Liver (tissue), 3 donors: ENCODE results near the gene RASGRP4.

ENCODE experiments used
- ATF3 ChIP-seq: IDR thresholded peaks from 2 replicates; pipeline ENCODE4 v1.6.1; 2016; ENCODE audit warnings: antibody characterized with exemption
- CTCF ChIP-seq: fragments of 150-350 bp; IDR thresholded peaks from 2 replicates; pipeline ENCODE4 v1.5.1; 2017; ENCODE audit warnings: improper control_type of control experiment, low read depth, low read length; ENCODE audit not compliant: missing input control
- EGR1 ChIP-seq, 2 donors: IDR thresholded peaks; 2 replicates each; pipeline ENCODE4 v1.6.1; 2016 to 2018; ENCODE audit warnings: antibody characterized with exemption in 2 of 2, low read depth in 2 of 2
- FOXA1 ChIP-seq: IDR thresholded peaks from 2 replicates; pipeline ENCODE4 v1.6.1; 2016; ENCODE audit warnings: antibody characterized with exemption
- JUND ChIP-seq, 2 donors: IDR thresholded peaks; 2 replicates each; pipeline ENCODE4 v1.6.1; 2016; ENCODE audit warnings: antibody characterized with exemption in 2 of 2
- MAX ChIP-seq: IDR thresholded peaks from 2 replicates; pipeline ENCODE4 v1.6.1; 2016; ENCODE audit warnings: antibody characterized with exemption
- RAD21 ChIP-seq, 2 donors: IDR thresholded peaks; 2 replicates each; pipeline ENCODE4 v1.6.1; 2016; ENCODE audit warnings: antibody characterized with exemption in 2 of 2, mild to moderate bottlenecking in 2 of 2
- REST ChIP-seq: IDR thresholded peaks from 2 replicates; pipeline ENCODE4 v1.6.1; 2016; ENCODE audit warnings: antibody characterized with exemption, mild to moderate bottlenecking
- RXRA ChIP-seq, 2 donors: IDR thresholded peaks; 2 replicates each; pipeline ENCODE4 v1.6.1; 2017 to 2018; ENCODE audit warnings: antibody characterized with exemption in 2 of 2, mild to moderate bottlenecking in 1 of 2
- SP1 ChIP-seq: IDR thresholded peaks from 2 replicates; pipeline ENCODE4 v1.6.1; 2018; ENCODE audit warnings: antibody characterized with exemption, mild to moderate bottlenecking
- TAF1 ChIP-seq: conservative IDR thresholded peaks from 2 replicates; pipeline ENCODE4 v1.6.1; 2016; ENCODE audit warnings: antibody characterized with exemption, mild to moderate bottlenecking
- YY1 ChIP-seq: IDR thresholded peaks from 2 replicates; pipeline ENCODE4 v1.6.1; 2016; ENCODE audit warnings: antibody characterized with exemption, mild to moderate bottlenecking
- ZBTB33 ChIP-seq: IDR thresholded peaks from 2 replicates; pipeline ENCODE4 v1.6.1; 2016; ENCODE audit warnings: antibody characterized with exemption
- donor health status: healthy.
- donor health status: healthy.

- TF ChIP-seq CTCF (no peak), ZBTB33 (no peak), REST (no peak), YY1 (no peak), RXRA (IDR thresholded peaks at IDR 0.05) (no peak), MAX (no peak), SP1 (no peak), FOXA1 (no peak), TAF1 (no peak), EGR1 (IDR thresholded peaks at IDR 0.05; ENCODE audit: low read depth in 2 of 2) (no peak), RAD21 (IDR thresholded peaks at IDR 0.05) (no peak), JUND (IDR thresholded peaks at IDR 0.05) (no peak), ATF3 (no peak)
These were observed 36.7 kb downstream of the RASGRP4 start for GRCh38 chr19:38389101-38389925.
